Hepatocyte (in vitro differentiated cells): ENCODE results near the gene TNFSF15. TPM values are rescaled to one million over a fixed set of nuclear protein-coding genes. Genes with fewer than 3 reads are reported as not detected.

ENCODE experiments used
- DNase-seq: peaks from one replicate; pipeline ENCODE4 v3.0.0-alpha.2; 2016; ENCODE audit warnings: low spot score
- H2AFZ ChIP-seq: fragments of 200-600 bp; sonication (generic); 2 replicates; pipeline ENCODE4 v1.6.0; 2016; ENCODE audit warnings: antibody characterized with exemption, mild to moderate bottlenecking
- H3K27ac ChIP-seq: fragments of 200-600 bp; sonication (generic); 2 replicates; pipeline ENCODE4 v1.5.1; 2016; ENCODE audit warnings: mild to moderate bottlenecking
- H3K27me3 ChIP-seq: fragments of 200-600 bp; sonication (generic); 2 replicates; pipeline ENCODE4 v1.6.1; 2016
- H3K36me3 ChIP-seq: fragments of 200-600 bp; sonication (generic); replicated peaks from 2 replicates; pipeline ENCODE4 v1.5.1; 2016; ENCODE audit warnings: low read depth; ENCODE audit not compliant: insufficient read depth
- H3K4me1 ChIP-seq: fragments of 200-600 bp; sonication (generic); 2 replicates; pipeline ENCODE4 v1.5.1; 2016; ENCODE audit warnings: mild to moderate bottlenecking, moderate library complexity; ENCODE audit not compliant: insufficient read depth
- H3K4me2 ChIP-seq: fragments of 200-600 bp; sonication (generic); 2 replicates; pipeline ENCODE4 v1.6.0; 2016
- H3K4me3 ChIP-seq: fragments of 200-600 bp; sonication (generic); 2 replicates; pipeline ENCODE4 v1.5.1; 2016; ENCODE audit warnings: mild to moderate bottlenecking
- H3K79me2 ChIP-seq: fragments of 200-600 bp; sonication (generic); 2 replicates; pipeline ENCODE4 v1.6.0; 2017; ENCODE audit warnings: mild to moderate bottlenecking
- H3K9me2 ChIP-seq: fragments of 200-600 bp; sonication (generic); replicated peaks from 2 replicates; pipeline ENCODE4 v1.6.0; 2017; ENCODE audit warnings: mild to moderate bottlenecking; ENCODE audit not compliant: insufficient read depth
- H3K9me3 ChIP-seq: fragments of 200-600 bp; sonication (generic); 2 replicates; pipeline ENCODE4 v1.5.1; 2016; ENCODE audit warnings: low read depth, mild to moderate bottlenecking
- H4K20me1 ChIP-seq: fragments of 200-600 bp; sonication (generic); 2 replicates; pipeline ENCODE4 v1.6.0; 2016; ENCODE audit warnings: mild to moderate bottlenecking; ENCODE audit not compliant: insufficient read depth, poor library complexity, severe bottlenecking
- EZH2 ChIP-seq: fragments of 200-600 bp; sonication (generic); IDR thresholded peaks from 2 replicates; pipeline ENCODE4 v1.6.1; 2016; ENCODE audit warnings: antibody characterized with exemption, mild to moderate bottlenecking, borderline replicate concordance
- EZH2phosphoT487 ChIP-seq: fragments of 200-600 bp; sonication (generic); IDR thresholded peaks from one replicate; pipeline ENCODE4 v1.6.1; 2018; ENCODE audit warnings: antibody characterized with exemption, mild to moderate bottlenecking, low read depth, moderate library complexity; ENCODE audit not compliant: unreplicated experiment, severe bottlenecking
- WGBS: methylation state at CpG from one replicate; pipeline ENCODE4 v1.1.6; 2016; ENCODE audit warnings: low lambda C conversion rate; ENCODE audit errors: missing lambda C conversion rate; 5-methylcytosine and 5-hydroxymethylcytosine counted together
- polyA plus RNA-seq: library from polyadenylated mRNA; unstranded; fragments of >200 nt; fragmentation: Nextera tagmentation; extraction: Ambion mirVana; gene quantifications from 2 replicates; pipeline ENCODE4 v1.2.1, GENCODE V29; 2016
- total RNA-seq: library from RNA; depleted of rRNA; stranded (reverse); fragments of >200 nt; gene quantifications from 2 replicates; pipeline ENCODE4 v1.2.3, GENCODE V29; 2014
- TF ChIP-seq, protein P1 (sequence below): fragments of 200-600 bp; sonication (generic); IDR thresholded peaks from 2 replicates; pipeline ENCODE4 v1.5.1; 2016; ENCODE audit warnings: antibody characterized with exemption, mild to moderate bottlenecking; ENCODE audit not compliant: poor library complexity

TNFSF15 gene
- total and polyA plus RNA-seq, 2 experiments from 2014 or later: 3.3 to 8.5 TPM

DNA sequence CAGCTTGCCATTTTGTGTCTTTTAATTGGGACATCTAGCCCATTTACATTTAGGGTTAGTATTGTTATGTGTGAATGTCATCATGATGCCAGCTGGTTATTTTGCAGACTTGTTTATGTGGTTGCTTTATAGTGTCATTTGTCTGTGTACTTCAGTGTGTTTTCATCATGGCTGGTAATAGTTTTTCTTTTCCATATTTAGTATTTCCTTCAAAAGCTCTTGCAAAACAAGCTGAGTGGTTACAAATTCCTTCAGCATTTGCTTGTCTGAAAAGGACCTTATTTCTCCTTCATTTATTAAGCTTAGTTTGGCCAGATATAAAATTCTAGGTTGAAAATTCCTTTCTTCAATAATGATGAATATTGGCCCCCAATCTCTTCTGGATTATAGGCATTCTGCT lies 28.5 kb upstream of the TNFSF15 start:
- TF ChIP-seq, protein P1, sequence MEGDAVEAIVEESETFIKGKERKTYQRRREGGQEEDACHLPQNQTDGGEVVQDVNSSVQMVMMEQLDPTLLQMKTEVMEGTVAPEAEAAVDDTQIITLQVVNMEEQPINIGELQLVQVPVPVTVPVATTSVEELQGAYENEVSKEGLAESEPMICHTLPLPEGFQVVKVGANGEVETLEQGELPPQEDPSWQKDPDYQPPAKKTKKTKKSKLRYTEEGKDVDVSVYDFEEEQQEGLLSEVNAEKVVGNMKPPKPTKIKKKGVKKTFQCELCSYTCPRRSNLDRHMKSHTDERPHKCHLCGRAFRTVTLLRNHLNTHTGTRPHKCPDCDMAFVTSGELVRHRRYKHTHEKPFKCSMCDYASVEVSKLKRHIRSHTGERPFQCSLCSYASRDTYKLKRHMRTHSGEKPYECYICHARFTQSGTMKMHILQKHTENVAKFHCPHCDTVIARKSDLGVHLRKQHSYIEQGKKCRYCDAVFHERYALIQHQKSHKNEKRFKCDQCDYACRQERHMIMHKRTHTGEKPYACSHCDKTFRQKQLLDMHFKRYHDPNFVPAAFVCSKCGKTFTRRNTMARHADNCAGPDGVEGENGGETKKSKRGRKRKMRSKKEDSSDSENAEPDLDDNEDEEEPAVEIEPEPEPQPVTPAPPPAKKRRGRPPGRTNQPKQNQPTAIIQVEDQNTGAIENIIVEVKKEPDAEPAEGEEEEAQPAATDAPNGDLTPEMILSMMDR: no peak
- TF ChIP-seq EZH2phosphoT487 (no peak), EZH2 (no peak)

DNA sequence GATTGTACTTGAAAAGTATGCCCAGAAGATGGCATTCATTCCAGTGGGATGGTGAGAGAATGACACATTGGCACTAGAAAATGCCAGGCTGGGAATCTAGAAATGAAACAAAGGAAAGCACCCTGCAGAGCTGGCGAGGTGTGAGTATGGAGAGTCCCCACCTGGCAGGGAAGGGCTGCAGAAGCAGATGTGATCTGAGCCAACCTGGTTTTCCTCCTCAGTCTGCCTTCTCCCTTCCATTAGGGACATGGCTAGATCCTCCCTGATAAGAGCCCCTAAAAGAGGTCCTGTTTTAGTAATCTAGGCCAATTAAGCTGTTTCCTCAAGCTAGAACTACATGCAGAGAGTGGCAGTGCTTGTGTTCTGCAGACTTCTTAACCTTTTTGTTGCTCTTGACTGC lies 24.7 kb upstream of the TNFSF15 start:
- Histone ChIP-seq H4K20me1 (no peaks in the 10 kb centered on the region), H3K27me3 (no peaks in the 10 kb centered on the region), H3K4me3 (no peak overlapping the region), H3K79me2 (no peaks in the 10 kb centered on the region), H3K9me2 (no peaks in the 10 kb centered on the region), H3K9me3 (no peaks in the 10 kb centered on the region), H2AFZ (no peak overlapping the region), H3K27ac (no peak overlapping the region), H3K4me1 (no peaks in the 10 kb centered on the region), H3K4me2 (no peak overlapping the region), H3K36me3 (no peaks in the 10 kb centered on the region)
- 70% methylated on average over 1 of the region's 1 CpG for WGBS
- TF ChIP-seq EZH2phosphoT487: no peak
- TF ChIP-seq EZH2: no peak
- TF ChIP-seq, protein P1: no peak
- no peak for DNase-seq

More for the DNA sequence above, 28.5 kb upstream of the TNFSF15 start:
- H4K20me1 ChIP-seq: no peaks in the 10 kb centered on the region
- no peak overlapping the region for H2AFZ ChIP-seq
- no peak overlapping the region for H3K27ac ChIP-seq
- H3K27me3 ChIP-seq: no peaks in the 10 kb centered on the region
- no peaks in the 10 kb centered on the region for H3K4me1 ChIP-seq
- H3K9me2 ChIP-seq: no peaks in the 10 kb centered on the region
- H3K4me2 ChIP-seq: no peak overlapping the region
- no peak overlapping the region for H3K4me3 ChIP-seq
- H3K9me3 ChIP-seq: no peaks in the 10 kb centered on the region
- no peak for DNase-seq
- H3K36me3 ChIP-seq: no peaks in the 10 kb centered on the region
- H3K79me2 ChIP-seq: no peaks in the 10 kb centered on the region

DNA sequence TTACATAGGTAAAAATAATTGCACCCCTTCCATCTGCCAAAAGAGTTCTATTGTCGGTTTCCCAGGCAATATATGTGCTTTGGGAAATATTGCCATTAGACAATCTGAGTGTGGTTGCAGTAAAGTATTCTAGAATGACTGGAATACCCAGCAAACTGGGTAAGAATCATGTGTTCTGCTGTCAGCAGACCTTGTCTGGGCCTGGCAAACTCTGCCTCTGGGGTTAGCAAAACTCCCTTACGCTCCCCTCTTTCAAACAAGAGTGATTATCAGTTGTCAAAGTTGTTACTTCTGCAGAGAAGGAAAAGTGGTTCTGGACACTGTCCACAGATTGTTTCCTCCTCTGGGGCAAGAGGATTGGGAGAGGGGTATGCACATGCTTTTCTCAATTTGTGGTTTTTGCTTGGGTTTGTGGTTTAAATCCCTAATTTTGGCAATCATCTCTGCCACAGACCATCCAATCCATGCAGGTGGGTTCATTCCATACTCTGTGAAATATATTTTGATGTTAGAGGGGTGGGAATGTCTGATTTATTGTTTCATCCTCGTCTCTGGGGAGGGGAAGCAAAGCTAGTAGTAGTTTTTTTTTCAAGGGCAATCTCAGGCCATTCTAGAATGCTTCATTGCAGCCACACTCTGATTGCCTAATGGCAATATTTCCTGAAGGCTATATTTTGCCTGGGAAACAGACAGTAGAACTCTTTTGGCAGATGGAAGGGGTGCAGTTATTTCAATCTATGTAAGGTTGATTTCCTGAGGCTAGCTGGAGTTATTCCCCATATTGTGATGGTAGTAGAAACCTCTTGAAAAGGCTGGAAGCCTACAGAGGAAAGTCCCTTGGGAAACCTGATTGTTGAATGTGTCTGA lies 24.0 kb upstream of the TNFSF15 start:
- WGBS: 56% methylated on average over 3 of the region's 3 CpGs
- Histone ChIP-seq H4K20me1 (no peaks in the 10 kb centered on the region), H3K27me3 (no peaks in the 10 kb centered on the region), H2AFZ (no peak overlapping the region), H3K4me1 (no peaks in the 10 kb centered on the region), H3K4me3 (no peak overlapping the region), H3K4me2 (no peak overlapping the region), H3K9me3 (no peaks in the 10 kb centered on the region), H3K9me2 (no peaks in the 10 kb centered on the region), H3K27ac (no peak overlapping the region), H3K36me3 (no peaks in the 10 kb centered on the region), H3K79me2 (no peaks in the 10 kb centered on the region)
- no peak for DNase-seq
- TF ChIP-seq EZH2 (no peak), EZH2phosphoT487 (no peak)
- TF ChIP-seq, protein P1: no peak
